Endothelial cell of umbilical vein (primary cell): ENCODE results near the gene KLK14. TPM values are rescaled to one million over a fixed set of nuclear protein-coding genes. Genes with fewer than 3 reads are reported as not detected.

Experiments used
- BruUV-seq: library from RNA; stranded (reverse); fragments of 400-500 nt; replicated peaks from 2 replicates; lab custom pipeline; 2021; lab: Mats Ljungman, UMichigan
- CTCF ChIA-PET: fragments of 300-600, 350-600 bp; sonication (Branson Sonifier 250); formaldehyde crosslinking; loops from one replicate; lab custom pipeline; 2021; ENCODE audit warnings: antibody characterized with exemption, inconsistent platforms; lab: Charles Lee
- POLR2A ChIA-PET: fragments of 300-600, 350-600 bp; sonication (Branson Sonifier 250); formaldehyde crosslinking; loops from one replicate; lab custom pipeline; 2021; ENCODE audit warnings: antibody characterized with exemption, inconsistent platforms; lab: Charles Lee
- DNase-seq: peaks from one replicate; pipeline ENCODE4 v3.0.0-alpha.2; 2011; ENCODE audit warnings: low read depth, low spot score
- FAIRE-seq: peaks from 2 replicates; lab custom pipeline; 2011; peaks lifted over from hg19 to GRCh38; lab: Jason Lieb, UNC
- H2AFZ ChIP-seq: 2 replicates; pipeline ENCODE4 v1.6.0; 2012; ENCODE audit warnings: low read depth, low read length, control low read depth, inconsistent platforms
- H3K27ac ChIP-seq: 2 replicates; pipeline ENCODE4 v1.5.1; 2011; ENCODE audit warnings: low read depth, mild to moderate bottlenecking, control low read depth, low read length, moderate library complexity; ENCODE audit not compliant: insufficient read depth
- H3K27me3 ChIP-seq, 2 experiments: 2 replicates each; pipeline versions ENCODE4 v1.6.0 to v1.6.1; 2011; ENCODE audit warnings: low read length in 2 of 2, mixed read lengths in 1 of 2; ENCODE audit not compliant: control insufficient read depth in 2 of 2, insufficient read depth in 2 of 2
- H3K36me3 ChIP-seq, 2 experiments: 2 replicates in 1 of 2; 3 replicates in 1 of 2; pipeline ENCODE4 v1.5.1; 2011; ENCODE audit warnings: low read length in 2 of 2, mild to moderate bottlenecking in 1 of 2, moderate library complexity in 1 of 2; ENCODE audit not compliant: control insufficient read depth in 2 of 2, insufficient read depth in 2 of 2; ENCODE audit errors: extremely low read depth in 1 of 2
- H3K4me1 ChIP-seq: 3 replicates; pipeline ENCODE4 v1.5.1; 2011; ENCODE audit warnings: mild to moderate bottlenecking, low read length; ENCODE audit not compliant: control insufficient read depth, insufficient read depth; ENCODE audit errors: extremely low read depth
- H3K4me2 ChIP-seq: 2 replicates; pipeline ENCODE4 v1.6.1; 2011; ENCODE audit warnings: low read length, control low read depth, mixed read lengths; ENCODE audit not compliant: insufficient read depth
- H3K4me3 ChIP-seq, 3 experiments: fragments of 200-600 bp in 1 of 3; sonication (generic), shearing (Covaris generic) in 1 of 3; replicated peaks in 1 of 3; 2 replicates each; pipeline ENCODE4 v1.5.1; 2011 to 2016; ENCODE audit warnings: control low read depth in 3 of 3, low read length in 3 of 3, mild to moderate bottlenecking in 2 of 3, inconsistent platforms in 1 of 3, low read depth in 1 of 3, moderate library complexity in 1 of 3; ENCODE audit not compliant: insufficient read depth in 1 of 3
- H3K79me2 ChIP-seq: 2 replicates; pipeline ENCODE4 v1.6.0; 2012; ENCODE audit warnings: low read length, inconsistent platforms; ENCODE audit not compliant: control insufficient read depth, insufficient read depth
- H3K9ac ChIP-seq: replicated peaks from 2 replicates; pipeline ENCODE3; 2011; ENCODE audit warnings: low read length, control low read depth; ENCODE audit not compliant: insufficient read depth; ENCODE audit errors: extremely low read depth
- H3K9me1 ChIP-seq: replicated peaks from 3 replicates; pipeline ENCODE4 v1.6.0; 2011; ENCODE audit warnings: mild to moderate bottlenecking, low read length; ENCODE audit not compliant: control insufficient read depth, insufficient read depth; ENCODE audit errors: extremely low read depth
- H3K9me3 ChIP-seq: replicated peaks from 2 replicates; pipeline ENCODE4 v1.5.1; 2012; ENCODE audit warnings: low read length, inconsistent platforms; ENCODE audit not compliant: control insufficient read depth, insufficient read depth
- H4K20me1 ChIP-seq: replicated peaks from 2 replicates; pipeline ENCODE3; 2011; ENCODE audit warnings: mild to moderate bottlenecking, low read length; ENCODE audit not compliant: control insufficient read depth, insufficient read depth; ENCODE audit errors: extremely low read depth
- CTCF ChIP-seq, 2 donors: IDR thresholded peaks; 1 replicate in 1 of 2; 2 replicates in 1 of 2; pipeline ENCODE4 v1.5.1; 2011; ENCODE audit warnings: low read length in 2 of 2, mild to moderate bottlenecking in 2 of 2, moderate library complexity in 2 of 2, control low read depth in 1 of 2, inconsistent platforms in 1 of 2, low read depth in 1 of 2; ENCODE audit not compliant: insufficient read depth in 1 of 2; ENCODE audit errors: extremely low read depth in 1 of 2
- GATA2 ChIP-seq: IDR thresholded peaks from 2 replicates; pipeline ENCODE4 v1.7.0; 2011; ENCODE audit warnings: low read depth, mild to moderate bottlenecking, moderate library complexity, mixed read lengths, low read length; ENCODE audit not compliant: insufficient read length, insufficient read depth
- dilution Hi-C: fragments of 300-500 bp; cut with MboI; formaldehyde crosslinking; loops from one replicate; pipeline ENCODE4 v1.15.0; 2019; ENCODE audit warnings: low sequenced_read_pairs; ENCODE audit not compliant: extremely low pct_ligation_motif_present
- intact Hi-C: fragments of 100-400 bp; cut with micrococcal nuclease; formaldehyde crosslinking; loops from one replicate; pipeline ENCODE4 v1.10.0; 2022
- polyA plus RNA-seq, 4 experiments: library from polyadenylated mRNA; depleted of rRNA in 3 of 4; stranded (reverse) in 3 of 4; unstranded in 1 of 4; fragments of >200 nt; gene quantifications; 2 replicates each; pipeline versions ENCODE4 v1.2.1 to v1.2.3, GENCODE V29; 2011 to 2012; ENCODE audit warnings: missing spikeins in 1 of 4
- total RNA-seq: library from RNA; stranded (reverse); gene quantifications from 2 replicates; pipeline ENCODE4 v1.2.3, GENCODE V29; 2021

KLK14 gene
- total and polyA plus RNA-seq, 2 donors (not counting 3 experiments of a cell fraction or from before 2014, with no cell fraction given): 0.12 TPM; not detected in 1

GRCh38 chr19:51094696-51095279 lies 12.1 kb upstream of the KLK14 start:
- dilution Hi-C loops: no loop called here
- peak; percentile 16 for DNase-seq
- Histone ChIP-seq H3K4me1 (peaks cover 16% of the 10 kb centered on the region), H4K20me1 (no peaks in the 10 kb centered on the region), H3K9me1 (no peaks in the 10 kb centered on the region), H3K27ac (no peak overlapping the region), H3K27me3 (no peaks in the 10 kb centered on the region), H3K9me3 (no peaks in the 10 kb centered on the region), H3K4me2 (no peak overlapping the region), H3K36me3 (no peaks in the 10 kb centered on the region), H2AFZ (no peak overlapping the region), H3K9ac (no peak overlapping the region), H3K79me2 (peaks cover 8% of the 10 kb centered on the region), H3K4me3 (no peak overlapping the region)
- intact Hi-C loops: loop anchor here (1.0 to 5.0 kb wide), 3 partner anchors 73 to 622 kb away; no protein-coding TSS in a partner anchor
- no peak for FAIRE-seq
- BruUV-seq: no TSS peak
- ChIA-PET POLR2A (no interaction called here), CTCF (interaction anchor here (0.8 to 4.6 kb wide), 4 partner anchors 14 to 173 kb away, joined by 3 to 73 read pairs (median 8); no protein-coding TSS in a partner anchor)
- TF ChIP-seq GATA2 (no peak), CTCF (IDR thresholded peaks at IDR 0.05; ENCODE audit: extremely low read depth in 1 of 2, insufficient read depth in 1 of 2, low read depth in 1 of 2, low read length in 2 of 2) (peak; percentile 56 to 81)
